GM19468 (cell line): ENCODE results near the gene RBM20.

Experiments
- ATAC-seq: cut with Tn5 transposase; IDR thresholded peaks from one replicate; pipeline ENCODE4 v1.9.1; 2021; ENCODE audit warnings: mild to moderate bottlenecking, moderate library complexity, moderate number of reproducible peaks; ENCODE audit not compliant: unreplicated experiment; ENCODE audit errors: extremely low read depth

The RBM20 gene

DNA sequence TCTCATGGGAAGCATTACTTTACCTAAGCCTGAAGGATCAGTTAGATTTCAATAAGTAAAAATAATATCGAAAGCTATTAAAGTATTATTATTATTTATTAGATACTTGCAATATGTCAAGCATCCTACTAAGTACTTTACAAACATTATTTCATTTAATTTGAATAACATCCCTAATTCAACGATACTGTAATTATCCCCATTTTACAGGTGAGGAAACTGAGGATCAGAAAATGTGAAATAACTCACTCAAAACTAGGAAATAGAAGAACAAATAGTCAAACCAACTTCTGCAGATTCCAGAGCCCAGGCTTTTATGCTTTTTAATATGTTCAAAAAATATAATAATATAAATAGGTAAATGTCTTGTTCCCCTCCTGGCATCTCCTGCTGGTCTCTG, 217.3 kb downstream of the RBM20 start:
- no peak for ATAC-seq

DNA sequence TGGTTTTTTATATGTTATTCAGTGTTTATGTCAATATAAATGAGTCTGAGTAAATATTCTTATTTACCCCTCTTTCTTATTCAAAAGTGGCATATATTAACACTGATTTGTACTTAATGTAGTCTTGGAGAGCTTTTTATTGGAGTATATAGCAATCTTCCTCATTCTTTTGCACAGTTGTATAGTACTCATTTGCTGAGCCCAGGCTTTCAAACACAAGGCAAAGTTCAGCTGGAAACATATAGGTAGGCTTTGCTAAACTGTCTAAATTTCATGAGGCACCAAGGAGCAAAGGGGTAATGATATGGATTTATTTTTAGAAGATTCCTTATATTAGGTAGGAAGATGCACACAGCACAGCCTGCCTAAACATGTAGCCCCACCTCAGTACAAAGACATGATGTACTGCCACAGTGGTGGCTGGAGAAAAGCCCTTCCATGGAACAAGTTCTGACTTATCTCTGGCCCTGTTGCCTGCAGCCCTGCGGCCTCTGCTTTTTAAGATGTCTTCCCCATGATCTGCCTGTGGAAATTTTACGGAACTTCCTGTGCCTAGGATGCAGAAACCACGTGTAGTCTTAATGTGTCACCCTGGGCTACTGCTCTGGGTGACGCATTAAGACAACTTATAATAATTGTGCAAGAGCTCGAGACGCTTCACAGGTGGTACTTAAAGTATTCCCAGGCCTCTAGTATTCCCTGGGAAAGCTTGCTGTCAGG, 218.0 kb downstream of the RBM20 start:
- ATAC-seq: no peak

GRCh38 chr10:110862961-110863360, 218.8 kb downstream of the RBM20 start:
- no peak for ATAC-seq

DNA sequence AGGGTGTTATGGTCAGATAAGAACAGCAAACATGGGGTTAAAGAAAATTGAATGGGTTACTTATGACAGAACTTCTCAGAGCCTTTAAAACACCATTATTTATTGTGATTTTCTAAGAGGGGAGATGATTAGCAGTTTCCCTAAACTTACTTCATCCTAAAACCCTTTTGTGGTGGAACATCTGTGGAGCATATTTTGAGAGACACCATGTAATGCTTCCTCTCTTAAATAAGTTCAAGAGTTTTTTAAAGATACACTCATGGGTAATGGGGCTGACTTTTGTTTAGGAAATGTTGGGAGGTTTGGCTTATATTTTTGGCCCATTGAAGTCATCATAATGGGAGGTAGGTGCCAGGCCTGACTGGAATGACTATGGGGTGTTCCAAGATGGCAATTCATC, 219.2 kb downstream of the RBM20 start:
- no peak for ATAC-seq

- ATAC-seq: no peak
These were observed 219.8 kb downstream of the RBM20 start for GRCh38 chr10:110863956-110864355.

GRCh38 chr10:110864662-110865140, 220.6 kb downstream of the RBM20 start:
- peak; percentile 41 for ATAC-seq

DNA sequence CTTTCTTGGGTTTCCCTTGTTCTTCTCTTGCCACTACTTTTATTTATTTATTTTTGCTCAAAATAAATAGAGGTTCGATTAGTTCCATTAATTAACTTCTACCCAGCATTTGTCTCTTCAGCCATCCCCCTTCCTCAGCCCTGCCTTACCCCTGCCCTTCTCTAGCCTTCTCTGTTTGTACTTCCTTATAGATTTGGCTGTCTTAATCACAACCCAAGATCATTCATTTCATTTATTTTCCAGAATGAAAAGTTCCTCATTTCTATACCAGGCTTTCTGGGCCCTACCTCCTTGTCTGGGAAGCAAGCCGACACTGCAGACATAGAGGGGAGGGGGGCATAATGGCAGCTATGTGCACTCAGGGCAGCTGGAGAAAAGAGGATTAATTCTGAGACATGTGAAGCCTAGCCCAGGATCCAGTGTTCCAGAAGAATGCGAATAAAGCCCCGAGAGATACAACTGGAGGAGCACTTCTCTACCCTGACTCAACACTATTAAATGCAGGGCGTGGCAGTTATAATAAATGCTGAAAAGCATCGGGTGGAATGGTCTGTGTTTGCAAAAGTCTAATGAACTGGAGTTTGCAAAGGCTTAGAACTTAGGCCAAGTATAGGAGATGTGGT, 221.2 kb downstream of the RBM20 start:
- ATAC-seq: no peak

DNA sequence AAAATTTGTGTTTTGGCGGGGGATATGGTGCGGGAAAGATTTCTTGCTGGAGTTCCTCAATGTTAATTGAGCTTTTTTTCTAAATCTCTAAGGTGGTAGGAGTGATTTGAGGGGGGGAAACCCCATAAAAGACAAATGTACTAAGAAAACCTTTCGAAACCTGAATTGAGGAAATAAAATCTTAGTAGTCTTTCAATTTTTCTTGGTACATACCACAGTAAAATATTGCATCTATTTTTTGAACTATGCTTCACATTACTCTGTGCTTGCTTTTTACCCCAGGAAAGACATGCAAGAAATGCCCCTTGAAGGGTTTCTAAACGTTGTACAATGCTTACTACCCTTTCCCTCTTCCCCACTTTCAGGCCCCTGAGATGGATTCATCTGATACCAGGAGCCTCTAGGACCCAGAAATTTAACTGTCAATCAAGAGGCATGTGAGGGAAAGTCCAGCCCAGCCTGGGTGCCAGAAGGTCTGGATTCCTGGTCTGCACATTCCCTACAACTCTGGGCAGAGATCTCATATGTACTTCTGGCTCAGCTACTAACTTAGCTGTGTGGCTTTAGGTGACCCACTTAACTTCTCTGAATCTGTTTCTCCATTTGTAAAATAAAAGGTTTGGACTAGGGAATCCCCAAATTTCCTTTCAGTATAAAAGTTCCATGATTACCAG, 221.8 kb downstream of the RBM20 start:
- no peak for ATAC-seq

- ATAC-seq: peak; percentile 20
These were observed 223.1 kb downstream of the RBM20 start for GRCh38 chr10:110867011-110867806.

- no peak for ATAC-seq
These were observed 223.8 kb downstream of the RBM20 start for GRCh38 chr10:110867807-110868465.

- ATAC-seq: no peak
These were observed 224.8 kb downstream of the RBM20 start for GRCh38 chr10:110868981-110869380.

GRCh38 chr10:110870823-110871297, 226.7 kb downstream of the RBM20 start:
- no peak for ATAC-seq

DNA sequence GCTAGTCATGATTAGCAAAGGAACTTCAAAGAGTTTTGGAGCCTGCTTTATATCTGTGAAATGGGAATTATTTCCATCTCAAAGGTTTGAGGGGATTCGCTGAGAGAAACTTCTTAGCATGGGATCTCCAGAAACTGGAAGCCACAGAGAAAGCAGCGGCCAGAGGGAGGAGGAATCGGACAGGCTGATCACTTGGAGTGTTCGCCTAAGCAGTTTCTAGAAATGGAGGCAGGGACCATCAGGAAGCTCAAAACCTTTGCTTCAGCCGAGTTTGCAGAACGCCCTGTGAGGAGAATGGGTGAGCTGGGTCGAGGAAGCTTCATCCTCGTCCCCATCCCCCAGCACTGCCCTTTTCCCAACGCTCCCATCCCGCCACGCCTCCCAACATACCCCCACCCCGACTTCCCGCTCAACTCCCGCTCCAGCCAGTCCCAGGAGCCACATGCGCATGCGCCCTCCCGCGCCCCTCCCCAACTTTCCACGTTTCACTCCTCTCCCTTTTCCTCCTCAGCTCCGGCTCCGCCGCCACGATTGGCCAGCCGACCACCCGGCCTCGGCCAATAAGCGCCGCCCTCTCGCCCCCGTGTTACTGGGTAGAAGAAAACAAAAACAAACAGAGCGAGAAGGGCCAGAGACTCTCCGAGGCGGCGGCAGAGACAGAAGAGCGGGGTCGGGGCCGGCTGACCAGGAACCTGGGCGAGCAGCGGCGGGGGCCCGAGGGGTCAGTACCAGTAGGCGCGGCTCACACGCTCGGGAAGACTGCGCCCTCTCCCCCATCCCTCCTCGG, 227.4 kb downstream of the RBM20 start, which contains the start of gene PDCD4:
Gene PDCD4 (plus strand): TSS at position 631 of the 787 bp plus-strand sequence. CDS start 4,100 bp downstream, outside the sequence.
- peak; percentile 61 for ATAC-seq

GRCh38 chr10:110872145-110872983, 228.2 kb downstream of the RBM20 start:
- ATAC-seq: peak; percentile 5

DNA sequence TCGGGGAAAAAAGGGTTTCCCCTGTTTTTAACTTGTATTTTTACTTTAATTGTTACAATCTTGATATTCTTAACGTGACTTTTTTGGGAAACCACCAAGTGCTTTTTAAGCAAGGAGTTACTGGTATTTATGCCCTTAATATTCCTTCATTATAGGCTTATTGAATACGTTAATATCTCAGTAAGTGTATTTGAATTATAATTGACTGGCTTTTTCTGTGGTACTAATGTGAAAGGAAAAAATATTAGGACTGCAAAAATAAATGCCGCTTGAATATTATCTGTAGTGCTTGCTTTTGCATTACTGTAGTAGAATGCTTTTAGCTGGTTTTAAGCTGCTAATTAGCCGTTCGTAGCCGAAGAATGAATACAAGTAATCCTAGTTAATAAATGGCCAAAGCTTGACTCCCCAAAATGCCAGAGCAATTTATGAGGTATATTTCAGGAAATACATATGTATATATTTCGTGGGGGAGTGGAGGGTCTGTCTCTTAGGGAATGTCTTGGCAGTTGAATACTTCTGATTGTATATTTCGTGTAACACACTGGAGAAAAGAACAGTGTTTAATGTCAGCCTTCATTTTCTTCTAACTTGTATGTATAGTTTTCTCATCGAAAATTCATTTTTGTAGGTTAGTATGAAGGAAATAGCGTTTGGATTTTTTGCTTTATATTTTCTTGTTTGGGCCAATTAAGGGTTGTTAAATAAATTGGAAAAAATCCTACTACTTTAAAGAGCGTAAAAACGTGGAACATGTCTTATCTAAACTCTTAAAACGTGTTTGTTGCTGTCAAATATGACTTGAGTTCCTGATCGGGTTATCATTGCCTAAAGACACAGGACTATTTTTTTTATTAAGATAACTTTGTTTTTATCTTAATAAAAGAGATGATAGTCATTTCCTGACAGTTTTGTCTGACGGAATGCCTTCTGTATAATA, 229.1 kb downstream of the RBM20 start:
- no peak for ATAC-seq

- no peak for ATAC-seq
These were observed 229.8 kb downstream of the RBM20 start for GRCh38 chr10:110873951-110874350.

- ATAC-seq: no peak
These were observed 231.9 kb downstream of the RBM20 start for GRCh38 chr10:110876000-110876399.
